DND-41 (cell line): ENCODE measurements around the gene METTL3.

ENCODE experiments used
- EZH2 ChIP-seq: IDR thresholded peaks from 3 replicates; pipeline ENCODE4 v1.6.1; 2012; ENCODE audit warnings: borderline replicate concordance, low read depth, mild to moderate bottlenecking, moderate library complexity, low read length, inconsistent platforms; ENCODE audit not compliant: severe bottlenecking
- TF ChIP-seq, protein P1 (sequence below): IDR thresholded peaks from 2 replicates; pipeline ENCODE4 v1.5.1; 2012; ENCODE audit warnings: borderline replicate concordance, low read length, moderate library complexity, mild to moderate bottlenecking; ENCODE audit not compliant: poor library complexity, severe bottlenecking; ENCODE audit errors: extremely low read depth

DNA sequence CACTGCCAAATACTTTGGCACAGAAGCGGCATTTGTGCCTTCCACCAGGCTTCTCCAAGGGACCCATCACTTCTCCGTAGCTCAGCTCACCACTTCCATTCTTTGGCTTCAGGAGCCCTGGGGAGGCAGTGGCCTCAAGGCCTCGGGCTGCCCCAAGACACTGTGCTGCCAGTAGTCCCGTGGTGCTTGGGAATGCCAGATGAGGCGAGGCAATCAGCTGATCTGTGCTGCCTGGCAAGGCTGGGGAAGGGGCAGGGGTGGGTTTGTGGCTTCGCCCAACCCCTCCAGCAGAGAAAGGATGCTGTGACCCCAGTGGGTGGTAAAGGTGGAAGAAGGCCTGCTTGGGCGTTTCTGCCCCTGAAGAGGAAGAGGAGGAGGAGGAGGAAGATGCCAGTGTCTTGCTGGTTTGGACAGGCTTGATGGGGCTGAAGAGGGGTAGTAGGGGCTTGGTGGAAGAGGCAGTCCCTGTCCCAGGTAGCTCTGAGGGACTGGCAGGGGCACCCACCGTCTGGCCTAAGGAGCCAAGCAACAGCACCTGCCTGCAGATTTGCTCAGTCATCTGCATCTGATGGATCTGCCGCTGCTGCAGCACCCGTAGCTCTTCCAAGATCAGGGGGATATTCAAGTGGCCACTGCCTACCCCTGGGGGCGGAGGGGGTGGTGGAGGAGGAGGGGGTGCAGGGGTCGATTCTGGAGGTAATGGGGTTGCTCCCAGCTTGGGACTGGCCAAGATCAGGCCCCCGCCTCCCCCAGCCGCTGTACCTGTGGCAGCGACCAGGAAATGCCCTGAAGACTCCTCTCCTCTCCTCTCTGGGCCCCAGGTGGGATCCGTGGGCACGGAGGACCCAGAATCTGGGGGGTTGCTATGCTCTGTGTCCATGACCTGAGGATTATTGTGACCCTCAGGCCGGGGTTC is 13.7 kb upstream of the METTL3 start:
- TF ChIP-seq, protein P1, sequence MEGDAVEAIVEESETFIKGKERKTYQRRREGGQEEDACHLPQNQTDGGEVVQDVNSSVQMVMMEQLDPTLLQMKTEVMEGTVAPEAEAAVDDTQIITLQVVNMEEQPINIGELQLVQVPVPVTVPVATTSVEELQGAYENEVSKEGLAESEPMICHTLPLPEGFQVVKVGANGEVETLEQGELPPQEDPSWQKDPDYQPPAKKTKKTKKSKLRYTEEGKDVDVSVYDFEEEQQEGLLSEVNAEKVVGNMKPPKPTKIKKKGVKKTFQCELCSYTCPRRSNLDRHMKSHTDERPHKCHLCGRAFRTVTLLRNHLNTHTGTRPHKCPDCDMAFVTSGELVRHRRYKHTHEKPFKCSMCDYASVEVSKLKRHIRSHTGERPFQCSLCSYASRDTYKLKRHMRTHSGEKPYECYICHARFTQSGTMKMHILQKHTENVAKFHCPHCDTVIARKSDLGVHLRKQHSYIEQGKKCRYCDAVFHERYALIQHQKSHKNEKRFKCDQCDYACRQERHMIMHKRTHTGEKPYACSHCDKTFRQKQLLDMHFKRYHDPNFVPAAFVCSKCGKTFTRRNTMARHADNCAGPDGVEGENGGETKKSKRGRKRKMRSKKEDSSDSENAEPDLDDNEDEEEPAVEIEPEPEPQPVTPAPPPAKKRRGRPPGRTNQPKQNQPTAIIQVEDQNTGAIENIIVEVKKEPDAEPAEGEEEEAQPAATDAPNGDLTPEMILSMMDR, result no peak
- no peak for TF ChIP-seq EZH2
